NCI-H2171 (cell line): Measurements from ENCODE around the gene HCK.

Experiments
- DNase-seq: peaks from one replicate; lab custom pipeline; 2025; lab: John Stamatoyannopoulos, UW

Gene HCK

DNA sequence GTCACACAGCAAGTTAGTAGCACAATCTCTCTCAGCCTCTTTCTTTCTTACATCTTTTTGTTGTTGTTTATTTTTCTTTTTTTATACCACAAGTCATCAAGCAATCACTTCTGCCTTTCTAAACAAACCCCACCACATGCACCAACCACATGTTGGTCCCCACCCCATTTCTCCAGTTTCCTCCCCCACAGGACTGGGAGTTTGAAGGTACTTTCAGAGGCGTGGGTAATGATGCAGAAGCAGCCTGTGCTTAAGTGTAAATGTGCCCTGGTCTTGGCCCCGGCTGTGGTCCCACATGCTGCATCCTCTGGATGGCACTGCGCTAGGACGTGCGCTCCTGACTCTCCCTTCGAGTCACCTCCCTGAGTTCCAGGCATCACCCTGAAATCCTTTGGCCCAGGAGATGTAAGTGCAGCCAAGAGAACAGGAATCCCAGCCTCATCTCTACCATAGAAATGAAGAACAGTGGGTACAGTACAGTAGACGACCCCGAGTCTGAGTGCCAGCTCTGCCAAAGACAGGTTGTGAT, 5.7 kb downstream of the HCK start:
- DNase-seq: no peak

DNA sequence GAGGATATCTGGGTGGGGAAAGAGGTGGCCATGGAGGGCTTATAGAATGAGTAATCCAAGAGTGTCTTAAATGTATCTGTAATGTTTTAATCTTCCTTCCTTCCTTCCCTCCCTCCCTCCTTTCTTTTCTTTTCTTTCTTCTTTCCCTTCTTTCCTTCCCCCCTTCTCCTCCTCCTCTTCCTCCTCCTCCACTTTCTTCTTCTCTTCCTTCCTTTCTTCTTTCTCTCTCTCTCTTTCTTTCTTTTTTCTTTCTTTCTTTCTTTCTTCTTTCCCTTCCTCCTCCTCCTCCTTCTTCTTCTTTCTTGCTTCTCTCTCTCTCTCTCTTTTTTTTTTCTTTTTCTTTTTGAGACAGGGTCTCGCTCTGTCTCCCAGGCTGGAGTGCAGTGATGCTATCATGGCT, 7.1 kb downstream of the HCK start:
- DNase-seq: no peak

DNA sequence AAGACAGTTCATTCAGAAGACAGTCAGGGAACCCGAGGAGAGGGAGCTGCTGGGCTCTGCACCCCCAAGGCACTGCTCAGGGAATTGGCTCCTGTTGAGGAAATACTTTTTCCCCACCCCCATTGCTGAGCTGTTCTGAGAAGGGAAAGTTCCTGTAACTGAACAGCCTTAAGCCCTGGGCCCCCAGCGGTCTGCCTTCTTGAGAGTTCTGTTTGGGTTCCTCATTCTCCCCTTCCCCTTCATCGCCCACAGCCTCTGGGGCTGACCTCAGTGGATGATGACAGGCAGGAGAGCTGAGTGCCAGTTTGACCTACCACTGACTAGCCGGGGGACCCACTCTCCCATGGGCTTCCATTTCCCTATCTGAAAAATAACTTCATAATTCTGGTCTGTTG, 10.7 kb downstream of the HCK start:
- no peak for DNase-seq

DNA sequence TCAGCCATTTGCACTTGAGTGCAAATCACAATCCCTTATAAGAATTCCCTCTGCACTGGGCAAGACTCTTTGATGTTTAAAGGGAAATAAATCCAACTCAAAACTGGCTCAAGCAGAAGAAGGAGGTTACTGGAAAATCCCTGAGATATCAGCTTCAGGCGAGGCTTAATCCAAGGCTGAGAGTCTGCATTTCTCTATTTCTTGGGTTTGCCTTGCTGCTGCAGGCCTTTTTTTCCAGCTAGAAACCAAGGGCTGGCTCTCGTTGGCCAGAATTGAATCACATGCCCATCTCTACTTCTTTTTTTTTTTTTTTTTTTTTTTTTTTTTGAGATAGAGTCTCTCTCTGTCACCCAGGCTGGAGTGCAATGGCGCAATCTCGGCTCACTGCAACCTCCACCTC, 11.7 kb downstream of the HCK start:
- no peak for DNase-seq

DNA sequence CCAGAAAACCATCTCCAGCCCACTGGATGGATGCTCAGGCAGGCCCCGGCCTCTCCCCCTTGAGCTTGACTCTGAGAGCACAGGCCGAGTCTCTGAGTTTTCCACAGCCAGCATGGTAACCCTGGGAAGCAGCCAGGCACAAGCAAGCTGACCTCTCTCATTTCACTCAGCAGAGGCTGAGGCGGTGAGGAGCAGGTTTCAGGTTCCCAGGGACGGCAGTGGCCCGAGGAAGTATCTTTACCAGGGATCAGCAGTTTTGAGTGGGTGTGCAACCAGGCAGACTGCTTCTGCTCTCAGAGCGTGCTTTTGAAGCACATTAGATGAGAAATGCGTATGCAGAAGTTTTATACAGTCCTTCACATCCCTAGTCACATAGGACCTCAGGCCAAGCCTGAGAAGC, 12.6 kb downstream of the HCK start:
- no peak for DNase-seq

DNA sequence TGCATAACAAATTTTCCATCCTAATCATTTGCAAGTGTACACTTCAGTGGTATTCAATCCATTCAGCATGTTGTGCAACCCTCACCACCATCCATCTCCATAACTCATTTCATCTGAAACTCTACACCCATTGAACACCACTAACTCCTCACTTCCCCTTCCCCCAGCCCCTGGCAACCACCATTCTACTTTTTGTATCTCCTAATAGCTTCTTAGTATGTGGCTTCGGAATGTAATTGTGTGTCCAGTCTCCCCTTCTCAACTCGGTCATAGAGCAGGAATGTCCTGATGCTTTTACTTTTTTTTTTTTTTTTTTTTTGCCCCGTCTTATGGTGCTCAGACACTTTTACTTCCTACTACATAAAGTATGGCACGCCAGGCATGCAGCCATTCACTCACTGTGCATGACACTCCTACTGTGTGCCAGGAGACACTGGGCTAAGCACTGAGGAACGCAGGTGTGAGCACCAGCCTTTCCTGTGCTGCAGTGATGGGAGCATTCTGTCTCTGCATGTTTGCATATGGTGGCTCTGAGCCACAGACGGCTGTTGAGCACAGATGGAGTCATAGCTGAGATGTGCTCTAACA, 15.3 kb downstream of the HCK start:
- DNase-seq: no peak

DNA sequence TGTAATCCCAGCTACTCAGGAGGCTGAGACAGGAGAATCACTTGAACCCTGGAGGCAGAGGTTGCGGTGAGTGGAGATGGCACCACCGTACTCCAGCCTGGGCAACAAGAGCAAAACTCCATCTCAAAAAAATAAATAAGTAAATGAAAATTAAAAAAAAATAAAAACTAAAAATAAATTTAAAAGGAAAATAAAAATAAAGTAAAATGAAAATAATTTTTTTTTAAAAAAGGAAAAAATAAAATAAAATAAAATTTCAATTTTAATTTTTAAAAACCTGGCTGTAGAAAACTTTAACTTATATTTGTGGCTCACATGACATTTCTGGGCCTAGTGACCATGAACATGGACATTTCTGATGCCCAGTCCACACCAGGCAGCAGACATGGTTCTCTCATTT, 16.1 kb downstream of the HCK start:
- DNase-seq: no peak

DNA sequence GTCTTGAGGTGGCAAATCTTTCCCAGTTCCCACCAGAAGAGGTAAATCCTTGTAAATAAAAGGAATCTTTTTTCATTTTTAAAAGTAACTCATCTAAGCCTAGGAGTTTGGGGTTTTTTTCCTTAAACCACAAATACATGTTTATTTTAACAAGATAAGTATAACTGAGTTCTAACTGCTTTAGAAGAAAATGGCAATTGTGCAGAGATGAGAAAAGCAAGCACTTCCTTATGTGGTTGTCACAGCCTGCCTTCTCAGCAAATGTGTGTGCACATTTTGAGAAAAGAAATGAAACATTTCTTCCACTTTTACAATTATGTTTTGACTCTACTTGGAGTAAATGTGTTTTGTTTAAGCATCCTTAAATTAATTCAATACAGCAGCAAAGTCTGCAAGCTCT, 17.7 kb downstream of the HCK start:
- no peak for DNase-seq

DNA sequence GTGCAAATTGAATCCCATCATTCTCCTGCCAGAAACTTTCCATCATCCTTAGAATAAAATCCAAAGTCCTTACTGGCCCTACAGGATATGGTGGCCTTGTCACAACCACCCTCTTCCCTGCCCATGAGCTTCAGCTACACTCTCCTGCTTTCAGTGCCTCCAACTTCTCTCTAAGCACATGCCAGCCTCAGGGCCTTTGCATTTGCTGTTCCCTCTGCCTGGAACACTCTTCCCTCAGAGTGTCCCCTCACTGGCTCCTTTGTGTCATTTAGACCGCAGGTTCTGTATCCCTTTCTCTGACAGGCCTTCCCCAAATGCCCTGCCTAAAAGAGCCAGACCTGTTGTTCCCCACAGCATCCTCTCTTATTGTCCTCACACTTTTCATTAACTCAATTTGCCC, 18.2 kb downstream of the HCK start:
- no peak for DNase-seq

DNA sequence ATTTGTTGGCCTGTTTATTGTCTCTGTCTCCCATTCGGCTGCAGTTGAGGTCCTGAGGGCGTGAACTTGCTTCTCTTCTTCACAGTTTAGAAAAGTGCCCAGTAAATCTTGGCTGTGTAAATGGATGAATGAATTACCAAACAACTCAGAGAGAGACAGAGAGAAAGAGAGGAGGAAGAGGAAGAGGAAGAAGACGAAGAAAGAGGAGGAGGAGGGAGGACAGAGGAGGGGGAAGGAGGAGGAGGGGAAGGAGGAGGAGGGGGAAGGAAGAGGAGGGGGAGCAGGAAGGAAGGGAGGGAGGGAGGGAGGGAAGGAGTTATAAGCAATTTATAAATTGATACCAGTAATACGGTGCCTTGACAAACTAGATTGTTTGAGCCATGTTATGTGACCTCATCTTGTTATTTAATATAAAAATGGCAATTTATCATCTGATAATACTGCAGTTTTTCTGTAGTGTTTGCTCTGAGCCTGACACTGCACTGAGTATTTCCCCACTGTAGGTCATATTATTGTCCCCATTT, 18.7 kb downstream of the HCK start:
- DNase-seq: no peak

DNA sequence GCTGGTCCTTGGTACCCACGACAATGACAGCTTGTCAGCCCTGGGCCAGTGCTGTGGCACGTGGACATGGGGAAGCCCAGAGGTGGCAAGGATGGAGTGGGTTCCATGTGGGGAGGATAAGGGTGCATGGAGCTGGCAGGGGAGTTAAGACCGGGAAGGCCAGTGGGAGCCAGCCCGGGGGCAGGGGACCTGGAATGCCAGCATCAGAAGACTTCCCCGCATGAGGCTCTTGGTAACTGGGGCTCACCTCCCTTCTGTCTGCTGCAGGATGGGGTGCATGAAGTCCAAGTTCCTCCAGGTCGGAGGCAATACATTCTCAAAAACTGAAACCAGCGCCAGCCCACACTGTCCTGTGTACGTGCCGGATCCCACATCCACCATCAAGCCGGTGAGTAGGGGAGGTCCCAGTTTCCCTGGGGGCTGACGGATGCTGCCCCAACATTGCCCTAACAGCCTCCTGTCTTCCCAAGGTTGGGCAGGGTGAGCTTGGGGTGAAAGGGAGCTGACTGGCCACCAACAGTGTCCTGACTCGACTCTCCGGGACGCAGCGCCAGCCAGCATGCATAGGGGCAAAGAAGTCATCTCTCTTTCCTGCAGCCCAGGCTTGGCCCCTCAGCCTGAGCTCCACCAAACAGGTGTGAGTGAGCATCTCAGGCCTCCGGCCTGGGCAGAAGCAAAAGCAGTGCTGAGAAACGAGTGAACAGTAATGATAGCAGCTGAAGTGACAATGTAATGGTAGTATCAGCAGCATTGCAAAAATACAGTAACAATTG, 19.5 kb downstream of the HCK start:
- no peak for DNase-seq

DNA sequence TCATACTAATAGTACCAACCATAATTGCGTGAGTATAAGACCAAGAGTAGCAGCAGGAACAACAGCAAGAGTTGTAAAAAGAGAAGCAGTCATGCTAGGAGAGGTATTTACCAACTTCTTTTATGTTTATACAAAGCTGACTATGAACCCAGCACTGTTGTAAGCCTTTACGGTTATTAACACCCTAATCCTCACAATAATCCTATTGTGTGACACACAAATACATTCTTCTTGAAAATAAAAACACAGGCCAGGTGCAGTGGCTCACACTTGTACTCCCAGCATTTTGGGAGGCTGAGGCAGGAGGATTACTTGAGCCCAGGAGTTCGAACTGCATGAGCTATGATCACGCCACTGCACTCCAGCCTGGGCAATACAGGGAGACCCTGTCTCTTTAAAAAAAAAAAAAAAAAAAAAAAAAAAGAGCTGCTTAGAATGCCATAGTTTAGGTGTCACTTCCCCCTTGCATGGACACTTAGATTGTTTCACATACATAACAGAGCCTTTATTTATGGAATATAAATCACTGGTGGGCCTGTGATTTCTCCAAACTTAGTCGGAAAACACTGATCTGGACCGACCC, 20.2 kb downstream of the HCK start:
- DNase-seq: no peak

DNA sequence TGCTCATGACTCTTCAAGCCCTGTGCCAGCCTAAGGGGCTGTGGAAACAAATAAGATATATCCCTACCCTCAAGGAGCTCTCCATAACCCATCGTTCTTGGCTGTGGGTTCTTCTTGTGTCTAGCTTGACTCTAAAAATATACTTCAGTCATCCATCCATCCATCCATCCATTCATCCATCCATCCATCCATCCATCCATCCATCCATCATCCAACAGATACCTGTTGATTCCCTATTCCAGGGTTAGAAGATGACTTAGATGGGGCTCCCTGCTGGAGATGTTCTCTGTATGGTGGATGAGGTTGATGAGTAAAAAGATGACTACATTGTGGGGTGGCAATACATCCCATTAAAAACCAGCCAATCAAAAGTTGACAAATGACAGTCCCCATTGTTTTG, 23.5 kb downstream of the HCK start:
- no peak for DNase-seq

DNA sequence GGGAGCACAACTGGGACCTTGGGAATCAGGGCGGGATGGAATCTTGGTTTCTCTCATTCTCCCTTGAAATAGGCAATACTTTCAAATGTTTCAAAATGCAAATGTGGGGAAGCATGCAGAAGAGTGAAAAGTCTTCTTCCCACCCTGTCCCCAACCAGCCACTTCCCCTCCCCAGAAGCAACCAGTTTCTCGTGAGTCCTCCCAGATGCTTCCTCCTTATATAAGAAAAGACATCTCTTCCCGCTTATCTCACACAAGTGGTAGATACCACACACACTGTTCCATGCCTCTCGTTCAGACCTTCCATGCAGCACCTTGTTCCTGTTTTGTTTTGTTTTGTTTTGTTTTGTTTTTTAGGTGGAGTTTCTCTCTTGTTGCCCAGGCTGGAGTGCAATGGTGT, 25.1 kb downstream of the HCK start:
- no peak for DNase-seq

DNA sequence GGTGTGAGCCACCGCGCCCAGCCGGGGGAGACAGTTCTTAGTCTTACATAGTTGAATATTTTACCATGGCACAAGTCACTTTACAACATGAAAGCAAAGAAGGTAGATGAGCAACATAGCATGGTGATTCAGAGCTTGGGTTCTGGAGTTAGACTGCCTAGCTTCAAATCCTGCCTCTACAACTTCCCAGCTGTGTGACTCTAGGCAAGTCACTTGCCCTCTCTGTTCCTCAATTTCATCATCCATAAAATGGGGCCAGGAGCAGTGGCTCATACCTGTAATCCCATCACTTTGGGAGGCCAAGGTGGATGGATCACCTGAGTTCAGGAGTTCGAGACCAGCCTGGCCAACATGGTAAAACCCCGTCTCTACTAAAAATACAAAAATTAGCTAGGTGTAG, 26.3 kb downstream of the HCK start:
- no peak for DNase-seq

DNA sequence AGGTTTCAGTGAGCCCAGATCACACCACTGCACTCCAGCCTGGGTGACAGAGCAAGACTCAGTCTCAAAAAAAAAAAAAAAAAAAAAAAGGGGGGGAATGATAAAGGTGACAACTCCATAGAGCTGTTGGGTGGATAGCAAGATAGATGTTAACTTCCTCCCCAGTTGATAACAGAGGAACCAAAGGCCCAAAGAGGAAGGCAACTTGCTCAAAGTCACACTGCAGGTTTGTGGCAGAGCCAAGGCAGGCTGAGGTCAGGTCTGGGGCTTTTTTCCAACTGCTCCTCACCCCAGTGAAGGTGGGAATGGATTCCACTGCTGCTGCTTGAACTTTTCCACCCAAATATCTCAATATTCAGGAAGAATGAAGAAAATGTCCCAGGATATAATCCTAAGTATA, 26.7 kb downstream of the HCK start:
- no peak for DNase-seq

DNA sequence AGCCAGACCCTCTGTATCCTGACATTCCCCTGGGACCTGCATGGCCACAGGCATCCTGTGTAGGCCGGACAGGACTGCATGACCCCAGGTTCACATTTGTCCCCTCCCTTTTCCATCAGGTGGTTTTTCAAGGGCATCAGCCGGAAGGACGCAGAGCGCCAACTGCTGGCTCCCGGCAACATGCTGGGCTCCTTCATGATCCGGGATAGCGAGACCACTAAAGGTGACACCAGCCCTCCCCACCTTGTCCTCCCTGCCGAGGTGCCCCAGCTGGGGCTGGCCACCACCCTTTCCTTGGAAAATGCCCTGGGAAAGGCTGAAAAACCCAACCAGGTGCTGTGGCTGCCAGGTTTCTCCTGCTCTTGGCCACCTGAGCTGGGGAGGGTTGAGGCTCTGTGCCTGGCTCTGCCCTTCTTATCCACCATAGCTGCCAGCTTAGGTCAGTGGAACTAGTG, 27.6 kb downstream of the HCK start:
- DNase-seq: no peak

DNA sequence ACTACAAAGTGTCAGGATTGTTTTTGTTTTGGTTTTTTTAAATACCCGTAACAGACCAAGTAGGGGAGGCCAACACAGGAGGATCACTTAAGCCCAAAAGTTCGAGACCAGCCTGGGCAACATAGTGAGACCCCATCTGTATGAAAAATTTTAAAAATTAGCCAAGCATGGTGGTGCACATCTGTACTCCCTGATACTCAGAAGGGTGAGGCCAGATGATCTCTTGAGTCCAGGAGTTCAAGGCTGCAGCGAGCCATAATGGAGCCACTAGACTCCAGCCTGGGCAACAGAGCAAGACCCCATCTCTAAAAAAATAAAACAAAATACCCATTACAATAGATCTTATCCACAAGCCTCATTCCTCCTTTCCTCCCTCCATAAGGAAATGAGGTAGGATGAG, 28.7 kb downstream of the HCK start:
- no peak for DNase-seq

DNA sequence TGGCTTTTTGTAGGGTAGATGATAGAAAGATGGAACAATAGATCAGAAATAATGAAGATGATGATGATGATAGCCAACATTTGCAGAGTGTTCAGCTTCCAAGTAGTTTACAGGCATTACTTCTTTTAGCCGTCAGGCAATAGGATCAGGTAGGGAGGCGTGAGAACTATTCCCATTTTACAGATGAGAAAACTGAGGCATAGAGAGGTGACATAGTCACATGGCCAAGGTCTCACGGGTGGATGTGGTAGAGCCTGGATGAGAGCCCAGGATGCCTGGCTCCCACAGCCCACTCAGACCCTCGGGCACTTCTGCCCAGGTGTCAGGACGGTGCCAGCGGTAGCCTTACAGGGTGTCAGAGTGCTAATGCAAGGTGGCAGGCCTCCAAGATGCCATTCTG, 31.4 kb downstream of the HCK start:
- DNase-seq: no peak

DNA sequence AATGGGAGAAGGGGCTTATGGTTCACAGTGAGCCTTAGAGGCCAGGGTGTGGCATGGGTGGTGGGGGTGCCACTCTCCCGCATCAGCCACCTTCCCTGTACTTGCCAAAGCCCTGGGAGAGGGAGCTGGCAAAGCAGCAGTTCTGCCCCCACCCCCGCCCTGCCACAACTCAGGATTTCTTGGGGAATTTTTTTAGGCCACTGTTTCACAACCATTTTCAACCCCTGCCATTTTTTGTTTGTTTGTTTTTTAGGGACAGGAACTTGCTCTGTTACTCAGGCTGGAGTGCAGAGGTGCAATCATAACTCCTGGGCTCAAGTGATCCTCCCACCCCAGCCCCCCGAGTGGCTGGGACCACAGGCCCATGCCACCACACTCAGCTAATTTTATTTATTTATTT, 35.0 kb downstream of the HCK start:
- no peak for DNase-seq

DNA sequence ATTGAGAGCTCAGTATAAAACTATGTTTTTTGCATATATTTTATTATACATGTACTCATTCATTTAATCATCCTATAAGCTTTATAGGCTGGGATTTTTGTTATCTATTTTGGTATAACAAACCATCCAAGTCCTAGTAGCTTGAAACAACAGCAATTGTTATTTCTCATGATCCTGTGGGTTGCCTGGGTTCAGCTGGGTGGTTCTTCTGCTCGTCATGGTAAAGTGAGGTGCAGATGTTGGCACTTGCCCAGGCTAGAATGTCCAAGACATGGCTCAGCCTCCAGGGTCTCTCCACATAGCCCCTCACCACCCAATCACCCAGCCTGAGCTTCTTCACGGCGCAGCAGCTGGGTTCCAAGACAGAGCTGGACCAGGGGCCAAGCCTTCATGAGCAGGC, 36.7 kb downstream of the HCK start:
- no peak for DNase-seq

DNA sequence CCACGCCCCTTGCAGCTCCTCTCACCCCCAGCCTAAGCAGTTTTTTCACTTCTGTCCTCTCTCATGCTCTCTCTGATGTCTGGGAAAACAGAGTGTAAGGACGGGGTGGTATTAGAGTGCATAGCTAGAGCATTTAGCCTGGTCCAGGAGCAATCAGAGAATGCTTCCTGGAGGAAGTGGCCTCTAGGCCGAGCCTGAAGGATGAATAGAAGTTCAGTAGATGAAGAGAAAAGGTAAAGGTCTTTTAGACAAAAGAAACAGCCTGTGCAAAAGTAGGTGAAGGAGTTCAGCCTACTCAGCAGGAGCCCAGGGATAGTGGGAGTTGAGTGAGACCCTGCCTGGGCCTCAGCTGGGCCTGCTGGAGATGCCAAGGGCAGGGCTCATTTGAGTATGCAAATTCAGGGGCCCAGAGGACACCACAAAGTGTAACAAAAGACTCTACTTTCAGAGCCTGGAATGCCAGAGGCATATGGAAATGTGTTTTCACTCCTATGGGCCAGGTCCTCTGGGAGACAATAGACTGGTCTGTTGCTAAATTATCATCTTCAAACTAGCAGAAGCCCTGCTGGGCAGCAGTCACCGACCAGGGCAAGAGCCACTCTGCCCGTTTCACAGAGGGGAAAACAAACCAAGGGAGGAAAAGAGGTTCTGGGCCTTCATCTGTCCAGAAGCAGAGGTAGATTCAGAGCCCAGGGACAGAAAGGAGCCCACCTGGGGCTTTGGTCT, 37.8 kb downstream of the HCK start:
- DNase-seq: no peak
